Activated CD8-positive, alpha-beta memory T cell treated with anti-CD3 and anti-CD28 coated beads for 4 hours (primary cell): ENCODE data around the gene MYO18A.
A peak's percentile ranks its signal among the peaks of the same experiment; 100 is the strongest.

Experiments used
- DNase-seq, 2 donors: peaks; one replicate each; pipeline ENCODE4 v3.0.0-alpha.2; 2020; ENCODE audit warnings: low read depth in 2 of 2

The MYO18A gene

DNA sequence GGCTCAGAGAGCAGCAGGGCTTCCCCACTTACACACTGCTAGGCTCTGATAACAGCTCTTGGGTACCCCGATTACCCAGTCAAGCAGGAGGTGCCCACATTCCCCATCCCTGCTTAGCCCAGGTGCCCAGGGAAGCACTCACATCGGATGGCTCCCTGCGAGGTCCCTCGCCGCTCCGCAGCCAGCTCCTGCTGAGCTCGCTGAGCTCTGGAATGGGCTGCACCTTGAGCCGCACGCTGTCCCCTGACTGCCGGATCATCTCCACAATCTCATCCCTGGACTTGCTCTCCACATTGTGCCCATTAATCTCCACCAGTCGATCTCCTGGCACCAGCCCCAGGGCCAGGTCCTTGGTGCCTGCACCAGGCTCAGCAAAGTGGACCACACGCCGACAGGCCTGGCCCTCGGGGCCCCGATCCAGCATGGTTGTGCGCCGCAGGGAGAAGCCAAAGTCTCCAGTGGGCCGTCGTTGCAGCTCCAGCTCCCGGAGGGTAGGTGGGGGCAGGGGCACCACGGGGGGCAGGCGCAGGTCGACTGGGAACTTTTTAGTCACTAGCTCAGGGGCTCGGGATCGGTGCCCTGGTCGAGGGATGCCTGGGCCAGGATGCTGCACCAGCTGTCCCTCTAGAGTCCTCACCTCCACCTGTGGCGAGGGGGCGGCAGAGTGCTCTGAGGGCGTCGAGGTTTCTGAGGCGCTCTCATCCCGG, 14.2 kb downstream of the MYO18A start:
- no peak for DNase-seq

- DNase-seq: no peak
These were observed 14.9 kb downstream of the MYO18A start for GRCh38 chr17:29165261-29165660.

GRCh38 chr17:29163563-29163962, 16.6 kb downstream of the MYO18A start:
- no peak for DNase-seq

DNA sequence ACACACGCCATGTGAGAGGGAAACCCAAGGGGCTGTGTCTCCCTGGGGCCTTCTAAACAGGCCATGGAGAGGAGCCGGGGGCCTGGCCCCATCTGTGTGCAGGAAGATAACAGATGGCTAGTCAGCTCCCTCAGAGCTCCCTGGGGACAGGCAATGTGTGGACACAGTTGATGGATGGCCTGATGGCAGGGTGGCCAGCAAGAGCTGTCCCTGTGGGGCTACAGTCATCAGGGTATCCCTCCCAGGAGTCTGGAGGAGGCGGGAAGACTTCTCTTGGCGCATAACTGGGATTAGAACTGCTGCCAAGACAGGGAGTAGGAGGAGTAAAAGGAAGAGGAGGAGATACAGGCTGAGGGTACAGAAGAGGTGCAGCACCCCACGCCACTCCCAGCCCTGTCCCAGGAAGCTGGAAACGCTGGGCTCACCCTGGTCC, 17.3 kb downstream of the MYO18A start:
- DNase-seq: no peak

GRCh38 chr17:29162082-29162908, 17.9 kb downstream of the MYO18A start:
- no peak for DNase-seq

DNA sequence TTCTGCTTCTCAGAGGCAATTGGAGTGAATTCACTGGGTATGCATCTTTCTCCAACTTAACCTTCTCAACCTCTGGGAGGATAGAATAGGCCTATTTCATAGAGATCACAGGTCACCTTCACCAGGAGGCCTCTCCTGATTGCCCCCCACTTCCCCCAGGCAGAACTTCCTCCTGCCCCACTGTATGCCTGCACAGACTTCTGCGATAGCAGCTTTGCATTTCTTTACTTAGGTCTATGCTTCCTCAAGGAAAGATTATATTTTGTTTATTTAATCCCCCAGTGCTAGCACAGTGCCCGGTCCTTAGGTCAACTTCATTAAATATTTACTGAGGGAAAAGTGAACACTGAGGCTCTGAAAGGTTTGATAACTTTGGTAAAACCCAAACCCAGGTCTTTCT, 19.9 kb downstream of the MYO18A start:
- DNase-seq: no peak

GRCh38 chr17:29159306-29159860, 20.8 kb downstream of the MYO18A start:
- no peak for DNase-seq

DNA sequence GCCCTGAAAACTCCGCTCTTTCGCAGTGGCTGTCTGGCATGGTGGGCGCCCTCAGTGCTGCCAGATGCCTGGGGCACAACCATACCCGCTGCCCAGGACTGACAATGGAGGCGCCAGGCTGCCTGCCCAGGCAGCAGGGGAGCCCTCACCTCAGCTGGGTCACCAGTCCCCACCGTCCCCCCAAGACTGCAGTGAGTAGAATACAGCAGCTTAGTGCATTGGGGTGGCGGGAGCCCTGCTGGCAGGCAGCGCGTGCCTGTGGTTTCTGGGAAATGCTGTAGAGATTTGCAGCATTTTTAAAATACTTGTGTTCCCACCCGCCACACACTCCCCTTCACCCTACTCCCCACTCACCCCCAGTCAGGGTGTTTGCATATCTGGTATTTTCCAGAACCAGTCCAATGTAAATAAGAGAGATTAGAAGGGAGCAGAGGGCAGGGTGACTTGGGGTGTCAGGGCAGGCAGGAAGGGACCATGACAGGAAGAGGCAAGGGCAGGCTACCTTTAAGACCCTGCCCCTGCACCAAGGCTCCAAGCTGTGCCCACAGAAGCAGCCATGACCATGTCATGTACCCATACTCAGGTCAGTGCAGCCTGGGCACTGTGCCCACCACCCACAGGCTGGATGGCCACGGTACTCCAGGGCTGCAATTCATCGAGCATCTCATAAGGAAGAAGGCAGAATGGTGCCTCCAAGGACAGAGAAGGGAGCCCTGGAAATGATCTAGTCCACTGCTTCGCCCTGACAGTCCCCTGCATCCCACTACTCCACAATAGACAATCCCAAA, 21.5 kb downstream of the MYO18A start:
- no peak for DNase-seq

DNA sequence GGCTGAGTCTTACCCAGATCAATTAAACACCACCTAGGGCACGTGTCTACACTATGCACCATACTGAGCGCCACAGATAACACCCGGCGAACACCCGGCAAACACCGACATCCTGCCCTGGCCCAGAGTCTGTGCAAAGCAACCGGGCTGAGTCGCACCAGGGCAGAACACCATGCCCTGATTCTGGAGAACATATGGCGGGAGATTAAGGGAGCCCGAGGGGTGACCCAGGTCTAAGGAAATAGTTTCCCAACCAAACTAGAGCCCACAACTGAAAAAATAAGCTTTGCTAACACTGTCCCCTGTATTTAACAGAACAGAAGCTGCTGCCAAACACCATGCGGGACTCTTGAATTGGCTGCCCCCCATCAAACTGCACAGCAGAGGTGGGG, 22.1 kb downstream of the MYO18A start:
- DNase-seq: no peak

DNA sequence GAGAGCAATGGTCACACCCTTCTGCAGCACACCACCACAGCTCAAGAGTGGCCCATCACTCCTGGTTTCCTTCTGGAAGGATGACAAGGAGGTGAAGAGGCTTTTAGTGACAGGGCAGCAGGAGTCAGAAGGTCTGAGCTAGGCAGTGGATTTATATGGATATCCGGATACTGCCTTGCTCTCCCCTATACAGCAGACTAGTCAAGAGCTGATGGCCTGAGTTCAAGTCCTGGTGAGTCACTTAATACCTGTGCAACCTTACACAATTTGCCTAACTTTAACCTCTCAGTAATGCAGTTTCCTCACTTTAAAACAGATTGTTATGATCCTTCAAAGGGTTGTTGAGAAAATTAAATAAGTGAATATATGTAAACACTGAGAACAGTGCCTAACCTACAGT, 22.9 kb downstream of the MYO18A start:
- no peak for DNase-seq

GRCh38 chr17:29156781-29157180, 23.4 kb downstream of the MYO18A start:
- no peak for DNase-seq

DNA sequence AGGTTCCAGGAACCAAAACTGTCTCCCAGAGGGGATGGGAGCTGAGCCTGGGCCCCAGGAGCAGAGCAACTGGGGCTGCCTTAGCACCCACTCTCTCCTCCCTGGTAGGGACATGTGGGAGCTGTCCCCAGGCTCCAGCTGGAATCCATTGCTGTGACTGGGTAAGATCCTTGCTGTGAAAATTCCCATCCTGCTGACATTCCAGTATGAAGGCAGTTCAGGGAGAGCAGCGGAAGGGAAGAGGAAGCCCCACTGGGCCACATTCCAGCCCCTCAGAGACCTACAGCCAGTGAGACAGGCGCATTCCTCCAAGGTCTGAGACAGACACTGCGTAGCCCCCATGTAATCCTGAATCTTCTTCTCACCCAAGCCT, 24.2 kb downstream of the MYO18A start:
- no peak for DNase-seq

GRCh38 chr17:29155227-29155965, 24.8 kb downstream of the MYO18A start:
- DNase-seq: peak in 1 of 2 donors; percentile 43

- no peak for DNase-seq
These were observed 25.5 kb downstream of the MYO18A start for GRCh38 chr17:29154516-29155226.

DNA sequence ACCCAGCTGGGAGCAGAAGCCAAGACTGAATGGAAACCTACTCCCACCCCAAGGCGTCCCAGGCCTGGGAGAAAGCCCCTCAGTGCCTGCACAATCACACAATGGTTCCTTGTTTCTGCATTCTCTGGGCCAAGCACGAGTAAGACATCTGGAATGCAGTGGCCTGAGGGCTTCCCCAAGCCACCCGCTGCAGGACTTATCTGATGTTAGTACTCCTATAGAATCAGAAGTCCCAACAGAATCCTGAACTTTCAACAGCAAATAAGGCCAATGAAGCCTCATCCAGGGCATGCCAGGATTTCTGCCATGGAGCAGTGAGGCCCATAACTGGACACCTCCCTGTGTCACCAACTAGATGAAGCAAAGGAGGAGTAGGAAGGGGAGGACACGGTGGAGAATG, 28.6 kb downstream of the MYO18A start:
- DNase-seq: no peak

GRCh38 chr17:29150161-29150560, 30.0 kb downstream of the MYO18A start:
- no peak for DNase-seq

- DNase-seq: no peak
These were observed 30.6 kb downstream of the MYO18A start for GRCh38 chr17:29149431-29150064.

DNA sequence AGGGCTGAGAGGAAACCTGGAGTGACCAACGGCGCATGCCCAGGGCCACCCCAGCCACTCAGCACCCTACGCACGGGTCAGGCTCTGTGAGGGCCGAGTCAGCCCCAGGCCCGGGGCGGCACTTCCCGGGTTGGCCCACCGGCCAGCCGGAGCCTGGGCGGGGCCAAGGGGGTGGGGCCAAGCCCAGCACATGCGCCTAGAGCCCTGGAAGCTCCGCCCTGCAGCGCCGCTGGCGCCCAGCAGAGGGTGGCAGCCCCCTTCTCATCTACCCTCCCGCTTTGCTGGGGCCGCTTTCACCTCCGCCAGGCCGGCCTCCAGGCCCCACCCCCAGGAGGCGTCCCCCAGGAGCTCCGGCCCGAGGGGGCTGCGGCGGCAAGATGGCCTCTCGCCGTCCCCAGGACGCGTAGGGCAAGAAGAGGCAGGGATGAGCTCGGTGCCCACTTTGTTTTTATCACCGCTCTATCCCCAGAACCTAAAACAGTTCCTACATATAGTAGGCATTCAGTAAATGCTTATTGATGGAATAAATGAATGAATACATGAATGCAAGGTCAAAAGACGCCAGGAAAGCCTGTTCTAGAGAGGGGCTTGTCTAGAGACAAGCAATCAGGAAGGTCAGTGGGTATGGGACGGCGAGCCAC, 31.3 kb downstream of the MYO18A start:
- peak; percentile 81 to 82 for DNase-seq

- DNase-seq: no peak
These were observed 31.9 kb downstream of the MYO18A start for GRCh38 chr17:29148257-29148789.

DNA sequence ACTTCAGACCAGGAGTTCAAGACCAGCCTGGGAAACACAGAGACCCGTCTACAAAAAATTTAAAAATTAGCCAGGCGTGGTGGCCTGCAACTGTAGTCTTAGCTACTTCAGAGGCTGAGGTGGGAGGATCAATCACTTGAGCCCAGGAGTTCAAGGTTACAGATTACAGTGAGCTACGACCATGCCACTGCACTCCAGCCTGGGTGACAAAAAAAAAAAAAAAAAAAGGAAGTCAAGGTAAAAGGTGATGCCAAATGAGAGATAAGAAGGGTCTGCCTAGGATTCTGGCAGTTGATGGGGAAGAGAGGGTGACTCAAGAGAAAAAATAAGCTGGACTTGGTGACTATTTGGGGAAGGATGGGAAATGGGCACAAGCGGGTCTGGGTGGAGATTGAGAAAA, 32.5 kb downstream of the MYO18A start:
- DNase-seq: no peak
